Astrocyte (in vitro differentiated cells and primary cell): ENCODE results near the gene ENOX1.

ENCODE experiments used
- EZH2 ChIP-seq: IDR thresholded peaks from 2 replicates; pipeline ENCODE4 v1.6.1; 2012; ENCODE audit warnings: mild to moderate bottlenecking, low read length, inconsistent platforms; ENCODE audit not compliant: insufficient read depth
- TF ChIP-seq, protein P1 (sequence below): IDR thresholded peaks from 2 replicates; pipeline ENCODE4 v1.5.1; 2011; ENCODE audit warnings: low read depth, mild to moderate bottlenecking, inconsistent platforms, low read length, moderate library complexity; ENCODE audit not compliant: insufficient read depth

DNA sequence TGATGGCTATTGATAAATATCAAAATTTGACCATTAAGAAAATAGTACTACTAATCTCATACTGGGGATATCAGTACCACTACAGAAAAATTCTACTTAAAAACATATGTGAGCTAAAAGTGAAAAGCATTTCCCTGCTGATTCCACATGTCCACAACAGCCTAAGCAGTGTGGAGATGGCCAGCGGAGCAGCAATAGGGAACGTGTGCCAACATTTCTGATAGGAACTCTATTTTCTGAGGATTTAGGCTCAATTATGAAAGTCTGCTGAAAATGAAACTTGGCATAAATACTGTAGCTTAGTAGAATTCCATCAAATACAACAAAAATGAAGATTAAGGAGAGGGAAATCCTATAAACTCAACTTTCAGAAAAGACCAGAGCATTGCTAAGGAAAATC, 311.6 kb downstream of the ENOX1 start:
- TF ChIP-seq, protein P1, sequence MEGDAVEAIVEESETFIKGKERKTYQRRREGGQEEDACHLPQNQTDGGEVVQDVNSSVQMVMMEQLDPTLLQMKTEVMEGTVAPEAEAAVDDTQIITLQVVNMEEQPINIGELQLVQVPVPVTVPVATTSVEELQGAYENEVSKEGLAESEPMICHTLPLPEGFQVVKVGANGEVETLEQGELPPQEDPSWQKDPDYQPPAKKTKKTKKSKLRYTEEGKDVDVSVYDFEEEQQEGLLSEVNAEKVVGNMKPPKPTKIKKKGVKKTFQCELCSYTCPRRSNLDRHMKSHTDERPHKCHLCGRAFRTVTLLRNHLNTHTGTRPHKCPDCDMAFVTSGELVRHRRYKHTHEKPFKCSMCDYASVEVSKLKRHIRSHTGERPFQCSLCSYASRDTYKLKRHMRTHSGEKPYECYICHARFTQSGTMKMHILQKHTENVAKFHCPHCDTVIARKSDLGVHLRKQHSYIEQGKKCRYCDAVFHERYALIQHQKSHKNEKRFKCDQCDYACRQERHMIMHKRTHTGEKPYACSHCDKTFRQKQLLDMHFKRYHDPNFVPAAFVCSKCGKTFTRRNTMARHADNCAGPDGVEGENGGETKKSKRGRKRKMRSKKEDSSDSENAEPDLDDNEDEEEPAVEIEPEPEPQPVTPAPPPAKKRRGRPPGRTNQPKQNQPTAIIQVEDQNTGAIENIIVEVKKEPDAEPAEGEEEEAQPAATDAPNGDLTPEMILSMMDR: no peak
- TF ChIP-seq EZH2: no peak
